Heart left ventricle (tissue), 13 donors: ENCODE data around the gene ANAPC2.

Experiments used
- CTCF ChIP-seq, 12 donors: fragments of 200-600 bp; sonication (generic) in 4 of 12; IDR thresholded peaks; one replicate each; pipeline versions ENCODE4 v1.5.0 to v1.8.0; 2018 to 2022; ENCODE audit warnings: antibody characterized with exemption in 12 of 12, mild to moderate bottlenecking in 5 of 12
- POLR2A ChIP-seq, 2 donors: fragments of 450-650 bp; IDR thresholded peaks; one replicate each; pipeline ENCODE4 v1.6.1; 2017; ENCODE audit warnings: antibody characterized with exemption in 2 of 2, mild to moderate bottlenecking in 2 of 2, moderate library complexity in 2 of 2
- donor health status: ischemic (EF 13 %, LVEDD 7.1; RV severe dilation, severe dysfunction).
- donor health status: DM: no; HTN: yes; CAD: no.
- donor health status: DM: no; HTN: no; CAD: no.
- donor health status: ischemic (EF 25% LVEDD 6.9; RV normal size, moderate dysfunction).
- donor health status: ischemic (EF 25% LVEDD 5.7; RV mildly dilated, moderate dysfunction).
- donor health status: ischemic (EF 35%, LVEDD 5.7; RV mildly dilated, moderate dysfunction).
- donor health status: nonischemic (EF 11% LVEDD 7.7; RV severe dilation, severe dysfunction).
- donor health status: DM: yes; HTN: yes; CAD: no.
- donor health status: PGD.
- donor health status: ischemic (EF 29% LVEDD 5.4; RV normal size, mild dysfunction).
- donor health status: nonischemic (EF 23%, LVEDD 6.1; RV moderate dilation, normal function).

- TF ChIP-seq CTCF (IDR thresholded peaks at IDR 0.05) (no peak), POLR2A (IDR thresholded peaks at IDR 0.05) (no peak)
These were observed 25.1 kb upstream of the ANAPC2 start for GRCh38 chr9:137213160-137214060.
